CD4-positive, alpha-beta T cell treated with Interleukin-15 for 4 hours (primary cell): ENCODE measurements around the gene MFSD2A.
"Not testable (repeated sequence)": the region's sequence is repeated elsewhere in the genome, so short reads cannot be mapped to it uniquely, and the experiment has no call there.

Experiments used
- DNase-seq: peaks from one replicate; pipeline ENCODE4 v3.0.0-alpha.2; 2020; ENCODE audit warnings: low spot score

The MFSD2A gene

GRCh38 chr1:39954870-39955546, at the start of gene MFSD2A:
MFSD2A (plus strand) TSS chr1:39955145; CDS start chr1:39955293, 148 bp downstream.
- peak; percentile 87 for DNase-seq

- no peak for DNase-seq
Observed at GRCh38 chr1:39905172-39905571, 49.8 kb upstream of the MFSD2A start.

- no peak for DNase-seq
Observed at GRCh38 chr1:39907528-39908453, 47.2 kb upstream of the MFSD2A start.

- DNase-seq, result no peak
Observed at GRCh38 chr1:39908534-39908933, 46.4 kb upstream of the MFSD2A start.

GRCh38 chr1:39910263-39910662, 44.7 kb upstream of the MFSD2A start:
- no peak for DNase-seq

- DNase-seq, result not testable (repeated sequence)
Observed at GRCh38 chr1:39913136-39913535, 41.8 kb upstream of the MFSD2A start.

- no peak for DNase-seq
Observed at GRCh38 chr1:39915499-39916129, 39.3 kb upstream of the MFSD2A start.

GRCh38 chr1:39917825-39918224, 37.1 kb upstream of the MFSD2A start:
- no peak for DNase-seq

- peak; percentile 67 for DNase-seq
Observed at GRCh38 chr1:39919545-39919944, 35.4 kb upstream of the MFSD2A start.

GRCh38 chr1:39922251-39922688, 32.7 kb upstream of the MFSD2A start:
- DNase-seq, result no peak

GRCh38 chr1:39925721-39926342, 29.1 kb upstream of the MFSD2A start:
- DNase-seq, result no peak

- no peak for DNase-seq
Observed at GRCh38 chr1:39926343-39926793, 28.6 kb upstream of the MFSD2A start.

- no peak for DNase-seq
Observed at GRCh38 chr1:39926820-39927219, 28.1 kb upstream of the MFSD2A start.

- DNase-seq, result no peak
Observed at GRCh38 chr1:39927538-39927937, 27.4 kb upstream of the MFSD2A start.

GRCh38 chr1:39928809-39929587, 25.9 kb upstream of the MFSD2A start:
- no peak for DNase-seq

GRCh38 chr1:39933956-39934941, 20.7 kb upstream of the MFSD2A start:
- no peak for DNase-seq

GRCh38 chr1:39936724-39937491, 18.0 kb upstream of the MFSD2A start:
- DNase-seq, result no peak

GRCh38 chr1:39938856-39939255, 16.1 kb upstream of the MFSD2A start:
- DNase-seq, result no peak

- DNase-seq, result no peak
Observed at GRCh38 chr1:39940253-39940652, 14.7 kb upstream of the MFSD2A start.
